PC-3 (cell line): ENCODE data around the gene LIMS2. TPM values are rescaled to one million over a fixed set of nuclear protein-coding genes. Genes with fewer than 3 reads are reported as not detected.

ENCODE experiments used
- ATAC-seq: fragments of 200-7000 bp; cut with Tn5 transposase; 2 replicates; pipeline ENCODE4 v1.9.1; 2020; ENCODE audit warnings: mild to moderate bottlenecking, moderate library complexity
- BruUV-seq: library from RNA; stranded (reverse); fragments of 400-500 nt; replicated peaks from 2 replicates; lab custom pipeline; 2021; lab: Mats Ljungman, UMichigan
- CTCF ChIA-PET: fragments of 300-600 bp; sonication (Branson Sonifier 250); formaldehyde crosslinking; loops from one replicate; lab custom pipeline; 2022; ENCODE audit warnings: antibody characterized with exemption; lab: Charles Lee
- POLR2A ChIA-PET: fragments of 300-600 bp; sonication (Branson Sonifier 250); formaldehyde crosslinking; loops from one replicate; lab custom pipeline; 2022; ENCODE audit warnings: antibody characterized with exemption; ENCODE audit not compliant: unreplicated experiment; lab: Charles Lee
- DNase-seq: peaks from one replicate; pipeline ENCODE4 v3.0.0-alpha.2; 2015
- H2AFZ ChIP-seq: fragments of 300-600 bp; sonication (generic); 2 replicates; pipeline ENCODE4 v1.6.0; 2016; ENCODE audit warnings: antibody characterized with exemption, low read length
- H3F3A ChIP-seq: fragments of 300-600 bp; sonication (generic); one replicate; pipeline ENCODE4 v1.6.0; 2017; ENCODE audit warnings: antibody characterized with exemption, low read length, control low read depth, mild to moderate bottlenecking; ENCODE audit not compliant: unreplicated experiment
- H3K27ac ChIP-seq: fragments of 300-600 bp; sonication (generic); 2 replicates; pipeline ENCODE4 v1.5.1; 2016; ENCODE audit warnings: mild to moderate bottlenecking, low read length
- H3K27me3 ChIP-seq: fragments of 300-600 bp; sonication (generic); 2 replicates; pipeline ENCODE4 v1.6.1; 2016; ENCODE audit warnings: low read length, mixed read lengths
- H3K36me3 ChIP-seq: fragments of 300-600 bp; sonication (generic); 2 replicates; pipeline ENCODE4 v1.6.1; 2016; ENCODE audit warnings: low read depth, mixed run types, low read length, mixed read lengths
- H3K4me1 ChIP-seq: fragments of 300-600 bp; sonication (generic); 2 replicates; pipeline ENCODE4 v1.5.1; 2016; ENCODE audit warnings: low read length; ENCODE audit not compliant: insufficient read depth
- H3K4me2 ChIP-seq: fragments of 300-600 bp; sonication (generic); 2 replicates; pipeline ENCODE4 v1.6.0; 2016; ENCODE audit warnings: low read length
- H3K4me3 ChIP-seq: fragments of 300-600 bp; sonication (generic); 2 replicates; pipeline ENCODE4 v1.5.1; 2016; ENCODE audit warnings: mild to moderate bottlenecking, low read length, mixed read lengths
- H3K79me2 ChIP-seq: fragments of 300-600 bp; sonication (generic); 2 replicates; pipeline ENCODE4 v1.6.1; 2017; ENCODE audit warnings: low read length, mixed read lengths
- H3K9ac ChIP-seq: fragments of 300-600 bp; sonication (generic); 2 replicates; pipeline ENCODE4 v1.6.0; 2016; ENCODE audit warnings: mild to moderate bottlenecking, low read length
- H3K9me2 ChIP-seq: fragments of 300-600 bp; sonication (generic); replicated peaks from 2 replicates; pipeline ENCODE4 v1.6.1; 2016; ENCODE audit warnings: mixed run types, low read length, mixed read lengths
- H3K9me3 ChIP-seq: fragments of 300-600 bp; sonication (generic); 2 replicates; pipeline ENCODE4 v1.6.1; 2016; ENCODE audit warnings: low read length, mixed read lengths
- H4K20me1 ChIP-seq: fragments of 300-600 bp; sonication (generic); 2 replicates; pipeline ENCODE4 v1.6.1; 2016; ENCODE audit warnings: low read length, mixed read lengths
- CTCF ChIP-seq: fragments of 300-600 bp; sonication (generic); conservative IDR thresholded peaks from 2 replicates; pipeline ENCODE4 v1.5.1; 2017; ENCODE audit warnings: antibody characterized with exemption, low read depth, mild to moderate bottlenecking, low read length
- EZH2 ChIP-seq: fragments of 300-600 bp; sonication (generic); IDR thresholded peaks from one replicate; pipeline ENCODE4 v1.6.1; 2017; ENCODE audit warnings: antibody characterized with exemption, mild to moderate bottlenecking, low read length; ENCODE audit not compliant: unreplicated experiment
- EZH2phosphoT487 ChIP-seq: fragments of 300-600 bp; sonication (generic); IDR thresholded peaks from 2 replicates; pipeline ENCODE4 v1.6.1; 2018; ENCODE audit warnings: mild to moderate bottlenecking, antibody characterized with exemption, low read length, borderline replicate concordance
- intact Hi-C: fragments of 100-400 bp; cut with micrococcal nuclease; formaldehyde crosslinking; loops from 2 replicates; pipeline ENCODE4 v1.9.0; 2023
- total RNA-seq: library from RNA; depleted of rRNA; stranded (reverse); fragments of >200 nt; gene quantifications from 2 replicates; pipeline ENCODE4 v1.2.3, GENCODE V29; 2014

The LIMS2 gene
- total RNA-seq, 1 experiment from 2014 or later, result 5.0 TPM

- intact Hi-C loops, result loop anchor here (10.0 kb wide), 1 partner anchor 449 kb away; no protein-coding TSS in a partner anchor
- POLR2A ChIA-PET, result no interaction called here
Measured at GRCh38 chr2:127643439-127644065, 31.8 kb downstream of the LIMS2 start.

GRCh38 chr2:127642706-127643438 is 32.5 kb downstream of the LIMS2 start:
- TF ChIP-seq EZH2phosphoT487 (no peak), CTCF (no peak), EZH2 (no peak)
- DNase-seq (no peak), ATAC-seq (no peak)
- no TSS peak for BruUV-seq
- no peak overlapping the region for H3K27ac ChIP-seq
- no peaks in the 10 kb centered on the region for H3K79me2 ChIP-seq
- intact Hi-C loops, result loop anchor here (10.0 kb wide), 1 partner anchor 448 kb away; no protein-coding TSS in a partner anchor
- no peak overlapping the region for H3K4me3 ChIP-seq
- no peaks in the 10 kb centered on the region for H3F3A ChIP-seq
- H4K20me1 ChIP-seq, result no peaks in the 10 kb centered on the region
- peaks cover 27% of the 10 kb centered on the region for H3K4me1 ChIP-seq
- H3K27me3 ChIP-seq, result no peaks in the 10 kb centered on the region
- no peak overlapping the region for H3K9ac ChIP-seq
- H3K36me3 ChIP-seq, result no peaks in the 10 kb centered on the region
- no peaks in the 10 kb centered on the region for H3K9me3 ChIP-seq
- no peaks in the 10 kb centered on the region for H3K9me2 ChIP-seq
- ChIA-PET POLR2A (no interaction called here), CTCF (no interaction called here)
- H3K4me2 ChIP-seq, result no peak overlapping the region
- H2AFZ ChIP-seq, result no peak overlapping the region

More at GRCh38 chr2:127643439-127644065, 31.8 kb downstream of the LIMS2 start:
- no peaks in the 10 kb centered on the region for H3K9me2 ChIP-seq
- H3K4me3 ChIP-seq, result no peak overlapping the region
- DNase-seq (no peak), ATAC-seq (no peak)
- H2AFZ ChIP-seq, result no peak overlapping the region
- no peak overlapping the region for H3K9ac ChIP-seq
- no peaks in the 10 kb centered on the region for H3F3A ChIP-seq
- BruUV-seq, result no TSS peak
- no peaks in the 10 kb centered on the region for H3K27me3 ChIP-seq
- H3K36me3 ChIP-seq, result no peaks in the 10 kb centered on the region
- no peaks in the 10 kb centered on the region for H4K20me1 ChIP-seq
- H3K9me3 ChIP-seq, result no peaks in the 10 kb centered on the region
- no peak overlapping the region for H3K4me2 ChIP-seq
- no peak overlapping the region for H3K27ac ChIP-seq
- CTCF ChIA-PET, result no interaction called here
- TF ChIP-seq CTCF (no peak), EZH2 (no peak), EZH2phosphoT487 (no peak)
- peaks cover 27% of the 10 kb centered on the region for H3K4me1 ChIP-seq
- H3K79me2 ChIP-seq, result no peaks in the 10 kb centered on the region
